SK-N-DZ (cell line): ENCODE measurements around the gene MBIP. TPM values are rescaled to one million over a fixed set of nuclear protein-coding genes. Genes with fewer than 3 reads are reported as not detected.
"Not testable (repeated sequence)": the region's sequence is repeated elsewhere in the genome, so short reads cannot be mapped to it uniquely, and the experiment has no call there.

Experiments used
- DNase-seq: peaks from one replicate; pipeline ENCODE4 v3.0.0-alpha.2; 2015; ENCODE audit warnings: low spot score
- polyA plus RNA-seq, 2 experiments: library from polyadenylated mRNA; depleted of rRNA; stranded (reverse); fragments of >200 nt; gene quantifications; 2 replicates each; pipeline ENCODE4 v1.2.3, GENCODE V29; 2014

The MBIP gene
- polyA plus RNA-seq (2014; cell fraction: cytosol; rRNA removed) = 17.5 and 18.0 TPM in 2 replicates
- 22.2 and 33.3 TPM in 2 replicates for polyA plus RNA-seq (2014; cell fraction: nucleus; rRNA removed)

GRCh38 chr14:36320200-36320896 lies at the start of gene MBIP:
Gene MBIP, minus strand, starts transcription at chr14:36320637. Its CDS starts 49 bp downstream, at chr14:36320588.
- peak; percentile 95 for DNase-seq

- DNase-seq = no peak
These were observed 47.7 kb upstream of the MBIP start for GRCh38 chr14:36367985-36368774.

- DNase-seq = no peak
These were observed 45.3 kb upstream of the MBIP start for GRCh38 chr14:36365766-36366165.

GRCh38 chr14:36363704-36364103 lies 43.3 kb upstream of the MBIP start:
- no peak for DNase-seq

GRCh38 chr14:36362648-36363047 lies 42.2 kb upstream of the MBIP start:
- no peak for DNase-seq

GRCh38 chr14:36361210-36361853 lies 40.9 kb upstream of the MBIP start:
- no peak for DNase-seq

GRCh38 chr14:36356862-36357261 lies 36.4 kb upstream of the MBIP start:
- DNase-seq = no peak

GRCh38 chr14:36346052-36346451 lies 25.6 kb upstream of the MBIP start:
- DNase-seq = no peak

GRCh38 chr14:36344211-36344610 lies 23.8 kb upstream of the MBIP start:
- no peak for DNase-seq

GRCh38 chr14:36341811-36342210 lies 21.4 kb upstream of the MBIP start:
- not testable (repeated sequence) for DNase-seq

GRCh38 chr14:36340276-36340890 lies 19.9 kb upstream of the MBIP start:
- DNase-seq = no peak

- DNase-seq = no peak
These were observed 19.4 kb upstream of the MBIP start for GRCh38 chr14:36339816-36340215.

GRCh38 chr14:36333119-36333518 lies 12.7 kb upstream of the MBIP start:
- DNase-seq = no peak

GRCh38 chr14:36327573-36327972 lies 7.1 kb upstream of the MBIP start:
- not testable (repeated sequence) for DNase-seq

- DNase-seq = no peak
These were observed 5.4 kb upstream of the MBIP start for GRCh38 chr14:36325853-36326252.

GRCh38 chr14:36324897-36325296 lies 4.5 kb upstream of the MBIP start:
- no peak for DNase-seq

- no peak for DNase-seq
These were observed 502 bp upstream of the MBIP start for GRCh38 chr14:36320897-36321381.

GRCh38 chr14:36319899-36320199 lies 588 bp downstream of the MBIP start:
- DNase-seq = no peak

- DNase-seq = no peak
These were observed 2.8 kb downstream of the MBIP start for GRCh38 chr14:36317650-36318049.

- no peak for DNase-seq
These were observed 4.3 kb downstream of the MBIP start for GRCh38 chr14:36316131-36316530.

- DNase-seq = no peak
These were observed 5.1 kb downstream of the MBIP start for GRCh38 chr14:36315159-36315853.
